Measurements from ENCODE around the gene CAB39. TPM values are rescaled to one million over a fixed set of nuclear protein-coding genes. Genes with fewer than 3 reads are reported as not detected.

CAB39 gene
- total and polyA plus RNA-seq, 2 donors (not counting 1 experiment from before 2014, with no cell fraction given), result 21.7 to 75.7 TPM

- peaks cover 78% of the 10 kb centered on the region for H3K79me2 ChIP-seq (ENCODE audit: control insufficient read depth, insufficient read depth, low read length)
- Mint-ChIP-seq H3K27me3 (no peaks in the 10 kb centered on the region), H3K27ac (no peak overlapping the region), H3K4me3 (no peak overlapping the region), H3K9me3 (ENCODE audit: insufficient read depth) (peaks cover 14% of the 10 kb centered on the region), H3K4me1 (peaks cover 33% of the 10 kb centered on the region)
- WGBS (ENCODE audit: insufficient coverage), result 100% methylated on average over 2 of the region's 6 CpGs
- peaks cover 8 to 28% (median 15%) of the 10 kb centered on the region in 3 donors for H3K9me3 ChIP-seq (ENCODE audit: control extremely low read depth in 1 of 3, control insufficient read depth in 2 of 3, insufficient read depth in 1 of 3, low read length in 2 of 3)
- peaks cover 0 to 12% of the 10 kb centered on the region in 2 donors for H3K4me1 ChIP-seq (ENCODE audit: control insufficient read depth in 2 of 2, insufficient read depth in 2 of 2, low read length in 2 of 2)
- ATAC-seq (ENCODE audit: low read depth) (no peak), DNase-seq (no peak)
- H3K27me3 ChIP-seq (replicated peaks in 1 of 4; ENCODE audit: control extremely low read depth in 1 of 4, control insufficient read depth in 3 of 4, insufficient read depth in 4 of 4, low read length in 3 of 4), result no peaks in the 10 kb centered on the region
- ChIA-PET POLR2A (no interaction called here), CTCF (no interaction called here)
- H4K20me1 ChIP-seq (ENCODE audit: control insufficient read depth, insufficient read depth, low read length, poor library complexity, severe bottlenecking), result peaks cover 22% of the 10 kb centered on the region
- no peak overlapping the region for H2AFZ ChIP-seq (ENCODE audit: insufficient read depth, low read depth, low read length, poor library complexity, severe bottlenecking)
- no peak overlapping the region for H3K4me3 ChIP-seq (ENCODE audit: control extremely low read depth in 1 of 5, extremely low read depth in 1 of 5, insufficient read depth in 1 of 5, low read depth in 2 of 5, low read length in 4 of 5)
- H3K36me3 ChIP-seq (replicated peaks in 1 of 2; ENCODE audit: control extremely low read depth in 1 of 2, control insufficient read depth in 1 of 2, extremely low read depth in 1 of 2, insufficient read depth in 2 of 2, low read length in 1 of 2), result peaks cover 16 to 33% of the 10 kb centered on the region in 2 experiments
- intact Hi-C loops (cut with micrococcal nuclease), result no loop called here
- H3K27ac ChIP-seq (ENCODE audit: low read length in 2 of 2), result no peak overlapping the region
- no peak overlapping the region for H3K4me2 ChIP-seq (replicated peaks; ENCODE audit: low read depth, low read length, poor library complexity, severe bottlenecking)
- H3K9ac ChIP-seq (ENCODE audit: low read length), result no peak overlapping the region
- no peak for TF ChIP-seq CTCF (IDR thresholded peaks at IDR 0.05)
- TF ChIP-seq EZH2 (IDR thresholded peaks at IDR 0.05; ENCODE audit: borderline replicate concordance, insufficient read depth, low read depth, low read length, poor library complexity, severe bottlenecking), result no peak
Measured at GRCh38 chr2:230785346-230785745, 72.7 kb downstream of the CAB39 start.

GRCh38 chr2:230787101-230787500, 74.5 kb downstream of the CAB39 start:
- no peak for ATAC-seq (ENCODE audit: low read depth)
- Histone ChIP-seq H3K27ac (ENCODE audit: low read length in 2 of 2) (no peak overlapping the region), H3K79me2 (ENCODE audit: control insufficient read depth, insufficient read depth, low read length) (peaks cover 63% of the 10 kb centered on the region), H3K27me3 (replicated peaks in 1 of 4; ENCODE audit: control extremely low read depth in 1 of 4, control insufficient read depth in 3 of 4, insufficient read depth in 4 of 4, low read length in 3 of 4) (no peaks in the 10 kb centered on the region), H4K20me1 (ENCODE audit: control insufficient read depth, insufficient read depth, low read length, poor library complexity, severe bottlenecking) (peaks cover 22% of the 10 kb centered on the region), H3K9ac (ENCODE audit: low read length) (no peak overlapping the region), H3K4me1 (ENCODE audit: control insufficient read depth in 2 of 2, insufficient read depth in 2 of 2, low read length in 2 of 2) (peaks cover 0 to 12% of the 10 kb centered on the region in 2 donors), H3K4me2 (replicated peaks; ENCODE audit: low read depth, low read length, poor library complexity, severe bottlenecking) (no peak overlapping the region), H3K9me3 (ENCODE audit: control extremely low read depth in 1 of 3, control insufficient read depth in 2 of 3, insufficient read depth in 1 of 3, low read length in 2 of 3) (peaks cover 8 to 28% (median 15%) of the 10 kb centered on the region in 3 donors), H2AFZ (ENCODE audit: insufficient read depth, low read depth, low read length, poor library complexity, severe bottlenecking) (no peak overlapping the region), H3K36me3 (replicated peaks in 1 of 2; ENCODE audit: control extremely low read depth in 1 of 2, control insufficient read depth in 1 of 2, extremely low read depth in 1 of 2, insufficient read depth in 2 of 2, low read length in 1 of 2) (peaks cover 15 to 51% of the 10 kb centered on the region in 2 experiments), H3K4me3 (ENCODE audit: control extremely low read depth in 1 of 5, extremely low read depth in 1 of 5, insufficient read depth in 1 of 5, low read depth in 2 of 5, low read length in 4 of 5) (no peak overlapping the region)
- intact Hi-C loops (cut with micrococcal nuclease), result no loop called here
- TF ChIP-seq EZH2 (IDR thresholded peaks at IDR 0.05; ENCODE audit: borderline replicate concordance, insufficient read depth, low read depth, low read length, poor library complexity, severe bottlenecking) (no peak), CTCF (IDR thresholded peaks at IDR 0.05) (no peak)
- no peak for DNase-seq
- no peak overlapping the region for H3K27ac Mint-ChIP-seq
- ChIA-PET CTCF (interaction anchor here (0.8 to 2.8 kb wide), 2 partner anchors 11 to 632 kb away, joined by 4 to 17 read pairs; no protein-coding TSS in a partner anchor), POLR2A (no interaction called here)
- H3K9me3 Mint-ChIP-seq (ENCODE audit: insufficient read depth), result peaks cover 14% of the 10 kb centered on the region
- H3K4me3 Mint-ChIP-seq, result no peak overlapping the region
- peaks cover 23% of the 10 kb centered on the region for H3K4me1 Mint-ChIP-seq
- no peaks in the 10 kb centered on the region for H3K27me3 Mint-ChIP-seq
- WGBS (ENCODE audit: insufficient coverage), result no CpG with 5 or more reads among the region's 2 CpGs

Measured in B cell (primary cell).